ENCODE data around the gene CASQ2. TPM values are rescaled to one million over a fixed set of nuclear protein-coding genes. Genes with fewer than 3 reads are reported as not detected.

The CASQ2 gene
- total and polyA plus RNA-seq, 2 of the 13 experiments (the other 11 are each of a cell fraction or from before 2014, with no cell fraction given) = not detected

DNA sequence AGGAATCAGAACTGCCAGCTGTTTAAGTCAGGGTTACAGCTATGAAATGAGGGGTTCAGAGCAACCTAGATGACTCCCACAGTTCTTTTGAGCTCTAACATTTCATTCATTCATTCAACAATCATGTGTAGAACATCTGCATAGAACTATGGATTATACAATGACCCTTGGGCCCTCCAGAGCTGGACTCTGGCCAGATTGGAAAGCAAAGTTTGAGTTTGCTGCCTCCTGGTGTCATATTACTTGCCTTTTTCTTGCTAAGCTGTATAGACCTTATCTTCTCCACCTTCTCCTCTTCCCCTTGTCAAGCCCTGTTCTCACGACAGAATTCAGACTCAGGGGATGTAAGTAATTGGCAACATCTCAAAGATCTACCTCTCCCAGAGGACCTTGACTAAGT lies 4.0 kb downstream of the CASQ2 start:
- BruUV-seq (replicated peaks) = no TSS peak
- Histone ChIP-seq H3K27ac (ENCODE audit: extremely low read length, insufficient read depth, low read length) (no peak overlapping the region), H3K4me3 (replicated peaks in 1 of 3; ENCODE audit: insufficient read depth in 1 of 3, low read depth in 2 of 3, low read length in 3 of 3) (no peak overlapping the region), H3K9me3 (ENCODE audit: low read length) (no peaks in the 10 kb centered on the region), H4K20me1 (ENCODE audit: insufficient read depth, low read length) (no peaks in the 10 kb centered on the region), H3K79me2 (ENCODE audit: insufficient read depth, low read length) (no peaks in the 10 kb centered on the region), H3K36me3 (replicated peaks in 1 of 2; ENCODE audit: control insufficient read depth in 1 of 2, insufficient read depth in 2 of 2, low read length in 2 of 2) (no peaks in the 10 kb centered on the region), H3K27me3 (ENCODE audit: control insufficient read depth in 1 of 2, insufficient read depth in 2 of 2, low read length in 2 of 2) (peaks cover 0 to 5% of the 10 kb centered on the region in 2 experiments; a peak in 1 of 5 replicates), H2AFZ (ENCODE audit: low read length) (no peak overlapping the region), H3K4me2 (ENCODE audit: low read depth, low read length) (no peak overlapping the region), H3K9ac (ENCODE audit: insufficient read depth, low read depth, low read length) (no peak overlapping the region), H3K4me1 (ENCODE audit: insufficient read depth, low read length) (no peaks in the 10 kb centered on the region)
- ChIA-PET CTCF (ENCODE audit: low intra/inter-chr PET ratio, low total read pairs) (interaction anchor here (1.6 to 1.9 kb wide), 2 partner anchors 47 to 156 kb away, joined by 10 to 16 read pairs; no protein-coding TSS in a partner anchor), POLR2A (interaction anchor here (0.7 kb wide), 1 partner anchor 10 kb away, joined by 3 read pairs; no protein-coding TSS in a partner anchor)
- ATAC-seq (peak; percentile 82), DNase-seq (ENCODE audit: low spot score) (peak; percentile 57), FAIRE-seq (peak; percentile 87)
- 0% methylated on average over 1 of the region's 1 CpG for WGBS (ENCODE audit: low lambda C conversion rate)
- in situ Hi-C loops (cut with HindIII; ENCODE audit: extremely low pct_ligation_motif_present, low pct_unique_long_range_greater_than_20kb) = no loop called here
- TF ChIP-seq, protein P1, sequence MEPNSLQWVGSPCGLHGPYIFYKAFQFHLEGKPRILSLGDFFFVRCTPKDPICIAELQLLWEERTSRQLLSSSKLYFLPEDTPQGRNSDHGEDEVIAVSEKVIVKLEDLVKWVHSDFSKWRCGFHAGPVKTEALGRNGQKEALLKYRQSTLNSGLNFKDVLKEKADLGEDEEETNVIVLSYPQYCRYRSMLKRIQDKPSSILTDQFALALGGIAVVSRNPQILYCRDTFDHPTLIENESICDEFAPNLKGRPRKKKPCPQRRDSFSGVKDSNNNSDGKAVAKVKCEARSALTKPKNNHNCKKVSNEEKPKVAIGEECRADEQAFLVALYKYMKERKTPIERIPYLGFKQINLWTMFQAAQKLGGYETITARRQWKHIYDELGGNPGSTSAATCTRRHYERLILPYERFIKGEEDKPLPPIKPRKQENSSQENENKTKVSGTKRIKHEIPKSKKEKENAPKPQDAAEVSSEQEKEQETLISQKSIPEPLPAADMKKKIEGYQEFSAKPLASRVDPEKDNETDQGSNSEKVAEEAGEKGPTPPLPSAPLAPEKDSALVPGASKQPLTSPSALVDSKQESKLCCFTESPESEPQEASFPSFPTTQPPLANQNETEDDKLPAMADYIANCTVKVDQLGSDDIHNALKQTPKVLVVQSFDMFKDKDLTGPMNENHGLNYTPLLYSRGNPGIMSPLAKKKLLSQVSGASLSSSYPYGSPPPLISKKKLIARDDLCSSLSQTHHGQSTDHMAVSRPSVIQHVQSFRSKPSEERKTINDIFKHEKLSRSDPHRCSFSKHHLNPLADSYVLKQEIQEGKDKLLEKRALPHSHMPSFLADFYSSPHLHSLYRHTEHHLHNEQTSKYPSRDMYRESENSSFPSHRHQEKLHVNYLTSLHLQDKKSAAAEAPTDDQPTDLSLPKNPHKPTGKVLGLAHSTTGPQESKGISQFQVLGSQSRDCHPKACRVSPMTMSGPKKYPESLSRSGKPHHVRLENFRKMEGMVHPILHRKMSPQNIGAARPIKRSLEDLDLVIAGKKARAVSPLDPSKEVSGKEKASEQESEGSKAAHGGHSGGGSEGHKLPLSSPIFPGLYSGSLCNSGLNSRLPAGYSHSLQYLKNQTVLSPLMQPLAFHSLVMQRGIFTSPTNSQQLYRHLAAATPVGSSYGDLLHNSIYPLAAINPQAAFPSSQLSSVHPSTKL (CRISPR knock-in tag; IDR thresholded peaks at IDR 0.05) = peak; percentile 32; the same call in 1 of the 2 replicates
- TF ChIP-seq NR2F6 (IDR thresholded peaks at IDR 0.05) (no peak), NR2F6 (CRISPR knock-in tag; IDR thresholded peaks at IDR 0.05) (0 out of 2 replicates have a peak, but pooled peaks have one; percentile 15), ZNF3 (CRISPR knock-in tag; IDR thresholded peaks at IDR 0.05) (peak; percentile 71; the same call in 1 of the 2 replicates), SMC3 (IDR thresholded peaks at IDR 0.05; ENCODE audit: low read length) (peak; percentile 91), ZSCAN25 (CRISPR knock-in tag; IDR thresholded peaks at IDR 0.05) (no peak), RAD21 (CRISPR knock-in tag; IDR thresholded peaks at IDR 0.05) (peak; percentile 55; the same call in 1 of the 2 replicates), ZNF292 (CRISPR knock-in tag; IDR thresholded peaks at IDR 0.05; ENCODE audit: borderline replicate concordance, low read depth) (no peak), STAG1 (CRISPR knock-in tag; IDR thresholded peaks at IDR 0.05) (peak; percentile 79), ZBTB8A (CRISPR knock-in tag; IDR thresholded peaks at IDR 0.05; ENCODE audit: borderline replicate concordance, low read depth) (no peak), HNF4A (CRISPR knock-in tag; IDR thresholded peaks at IDR 0.05) (peak; percentile 73), ZNF556 (CRISPR knock-in tag; IDR thresholded peaks at IDR 0.05; ENCODE audit: borderline replicate concordance) (no peak), HNF4G (IDR thresholded peaks at IDR 0.05; ENCODE audit: borderline replicate concordance, low read depth, low read length) (peak; percentile 66; the same call in 1 of the 2 replicates), HNF4G (CRISPR knock-in tag; IDR thresholded peaks at IDR 0.05; ENCODE audit: borderline replicate concordance, low read depth) (no peak)
- TF ChIP-seq, protein P2, sequence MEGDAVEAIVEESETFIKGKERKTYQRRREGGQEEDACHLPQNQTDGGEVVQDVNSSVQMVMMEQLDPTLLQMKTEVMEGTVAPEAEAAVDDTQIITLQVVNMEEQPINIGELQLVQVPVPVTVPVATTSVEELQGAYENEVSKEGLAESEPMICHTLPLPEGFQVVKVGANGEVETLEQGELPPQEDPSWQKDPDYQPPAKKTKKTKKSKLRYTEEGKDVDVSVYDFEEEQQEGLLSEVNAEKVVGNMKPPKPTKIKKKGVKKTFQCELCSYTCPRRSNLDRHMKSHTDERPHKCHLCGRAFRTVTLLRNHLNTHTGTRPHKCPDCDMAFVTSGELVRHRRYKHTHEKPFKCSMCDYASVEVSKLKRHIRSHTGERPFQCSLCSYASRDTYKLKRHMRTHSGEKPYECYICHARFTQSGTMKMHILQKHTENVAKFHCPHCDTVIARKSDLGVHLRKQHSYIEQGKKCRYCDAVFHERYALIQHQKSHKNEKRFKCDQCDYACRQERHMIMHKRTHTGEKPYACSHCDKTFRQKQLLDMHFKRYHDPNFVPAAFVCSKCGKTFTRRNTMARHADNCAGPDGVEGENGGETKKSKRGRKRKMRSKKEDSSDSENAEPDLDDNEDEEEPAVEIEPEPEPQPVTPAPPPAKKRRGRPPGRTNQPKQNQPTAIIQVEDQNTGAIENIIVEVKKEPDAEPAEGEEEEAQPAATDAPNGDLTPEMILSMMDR (CRISPR knock-in tag; IDR thresholded peaks at IDR 0.05) = peak; percentile 78
- intact Hi-C loops (cut with micrococcal nuclease; ENCODE audit: unreplicated experiment) = loop anchor here (1.0 kb wide), 2 partner anchors 47 to 156 kb away; no protein-coding TSS in a partner anchor
